ENCODE results near the gene HPGD.

DNA sequence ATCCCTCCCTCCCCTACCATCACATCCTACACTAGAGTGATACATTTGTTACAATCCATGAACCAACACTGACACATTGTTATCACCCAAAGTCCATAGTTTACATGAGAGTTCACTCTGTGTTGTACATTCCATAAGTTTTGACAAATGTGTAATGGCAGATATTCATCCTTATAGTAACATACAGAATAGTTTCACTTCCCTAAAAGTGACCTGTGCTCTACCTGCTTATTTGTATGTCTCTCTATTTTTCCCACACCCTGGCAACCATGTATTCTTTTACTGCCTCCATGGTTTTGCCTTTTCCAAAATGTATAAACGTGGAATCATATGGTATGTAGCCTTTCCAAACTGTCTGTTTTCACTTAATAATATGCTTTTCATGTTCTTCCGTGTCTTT lies 42.2 kb upstream of the HPGD start:
- TF ChIP-seq, protein P1, sequence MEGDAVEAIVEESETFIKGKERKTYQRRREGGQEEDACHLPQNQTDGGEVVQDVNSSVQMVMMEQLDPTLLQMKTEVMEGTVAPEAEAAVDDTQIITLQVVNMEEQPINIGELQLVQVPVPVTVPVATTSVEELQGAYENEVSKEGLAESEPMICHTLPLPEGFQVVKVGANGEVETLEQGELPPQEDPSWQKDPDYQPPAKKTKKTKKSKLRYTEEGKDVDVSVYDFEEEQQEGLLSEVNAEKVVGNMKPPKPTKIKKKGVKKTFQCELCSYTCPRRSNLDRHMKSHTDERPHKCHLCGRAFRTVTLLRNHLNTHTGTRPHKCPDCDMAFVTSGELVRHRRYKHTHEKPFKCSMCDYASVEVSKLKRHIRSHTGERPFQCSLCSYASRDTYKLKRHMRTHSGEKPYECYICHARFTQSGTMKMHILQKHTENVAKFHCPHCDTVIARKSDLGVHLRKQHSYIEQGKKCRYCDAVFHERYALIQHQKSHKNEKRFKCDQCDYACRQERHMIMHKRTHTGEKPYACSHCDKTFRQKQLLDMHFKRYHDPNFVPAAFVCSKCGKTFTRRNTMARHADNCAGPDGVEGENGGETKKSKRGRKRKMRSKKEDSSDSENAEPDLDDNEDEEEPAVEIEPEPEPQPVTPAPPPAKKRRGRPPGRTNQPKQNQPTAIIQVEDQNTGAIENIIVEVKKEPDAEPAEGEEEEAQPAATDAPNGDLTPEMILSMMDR (IDR thresholded peaks at IDR 0.05): no peak
- TF ChIP-seq, protein P2, sequence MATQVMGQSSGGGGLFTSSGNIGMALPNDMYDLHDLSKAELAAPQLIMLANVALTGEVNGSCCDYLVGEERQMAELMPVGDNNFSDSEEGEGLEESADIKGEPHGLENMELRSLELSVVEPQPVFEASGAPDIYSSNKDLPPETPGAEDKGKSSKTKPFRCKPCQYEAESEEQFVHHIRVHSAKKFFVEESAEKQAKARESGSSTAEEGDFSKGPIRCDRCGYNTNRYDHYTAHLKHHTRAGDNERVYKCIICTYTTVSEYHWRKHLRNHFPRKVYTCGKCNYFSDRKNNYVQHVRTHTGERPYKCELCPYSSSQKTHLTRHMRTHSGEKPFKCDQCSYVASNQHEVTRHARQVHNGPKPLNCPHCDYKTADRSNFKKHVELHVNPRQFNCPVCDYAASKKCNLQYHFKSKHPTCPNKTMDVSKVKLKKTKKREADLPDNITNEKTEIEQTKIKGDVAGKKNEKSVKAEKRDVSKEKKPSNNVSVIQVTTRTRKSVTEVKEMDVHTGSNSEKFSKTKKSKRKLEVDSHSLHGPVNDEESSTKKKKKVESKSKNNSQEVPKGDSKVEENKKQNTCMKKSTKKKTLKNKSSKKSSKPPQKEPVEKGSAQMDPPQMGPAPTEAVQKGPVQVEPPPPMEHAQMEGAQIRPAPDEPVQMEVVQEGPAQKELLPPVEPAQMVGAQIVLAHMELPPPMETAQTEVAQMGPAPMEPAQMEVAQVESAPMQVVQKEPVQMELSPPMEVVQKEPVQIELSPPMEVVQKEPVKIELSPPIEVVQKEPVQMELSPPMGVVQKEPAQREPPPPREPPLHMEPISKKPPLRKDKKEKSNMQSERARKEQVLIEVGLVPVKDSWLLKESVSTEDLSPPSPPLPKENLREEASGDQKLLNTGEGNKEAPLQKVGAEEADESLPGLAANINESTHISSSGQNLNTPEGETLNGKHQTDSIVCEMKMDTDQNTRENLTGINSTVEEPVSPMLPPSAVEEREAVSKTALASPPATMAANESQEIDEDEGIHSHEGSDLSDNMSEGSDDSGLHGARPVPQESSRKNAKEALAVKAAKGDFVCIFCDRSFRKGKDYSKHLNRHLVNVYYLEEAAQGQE (IDR thresholded peaks at IDR 0.05; ENCODE audit: insufficient read depth in 1 of 2, low read depth in 2 of 2, low read length in 1 of 2): no peak
- no peak for TF ChIP-seq POLR2AphosphoS5 (IDR thresholded peaks at IDR 0.05; ENCODE audit: low read depth, low read length)
- no peak for TF ChIP-seq TCF7L2 (IDR thresholded peaks at IDR 0.05; ENCODE audit: low read depth, low read length)
- no peak for TF ChIP-seq SIN3A (IDR thresholded peaks at IDR 0.05; ENCODE audit: borderline replicate concordance, insufficient read depth, low read depth, low read length)

Measured in Panc1 (cell line).